Liver (tissue), 9 donors: ENCODE measurements around the gene COL27A1. TPM values are rescaled to one million over a fixed set of nuclear protein-coding genes. Genes with fewer than 3 reads are reported as not detected.

Source experiments
- DNase-seq: peaks from one replicate; pipeline ENCODE4 v3.0.0-alpha.2; 2017; ENCODE audit warnings: low spot score
- H3K27ac ChIP-seq, 2 donors: one replicate each; pipeline ENCODE4 v1.7.0; 2013; ENCODE audit warnings: inconsistent platforms in 2 of 2, low read length in 2 of 2, control low read depth in 1 of 2, low read depth in 1 of 2, mild to moderate bottlenecking in 1 of 2
- H3K27me3 ChIP-seq, 4 donors: one replicate each; pipeline versions ENCODE4 v1.6.1 to v1.7.0; 2013; ENCODE audit warnings: low read length in 3 of 4, inconsistent platforms in 1 of 4, mild to moderate bottlenecking in 1 of 4, moderate library complexity in 1 of 4; ENCODE audit not compliant: control insufficient read depth in 4 of 4, insufficient read depth in 4 of 4
- H3K36me3 ChIP-seq, 4 donors: one replicate each; pipeline versions ENCODE4 v1.6.1 to v1.7.0; 2013; ENCODE audit warnings: low read length in 3 of 4, mild to moderate bottlenecking in 3 of 4, low read depth in 1 of 4, moderate library complexity in 1 of 4; ENCODE audit not compliant: control insufficient read depth in 4 of 4, insufficient read depth in 3 of 4
- H3K4me1 ChIP-seq, 4 donors: one replicate each; pipeline versions ENCODE4 v1.6.1 to v1.7.0; 2013; ENCODE audit warnings: low read length in 3 of 4, mild to moderate bottlenecking in 3 of 4, moderate library complexity in 1 of 4; ENCODE audit not compliant: control insufficient read depth in 4 of 4, insufficient read depth in 4 of 4
- H3K4me3 ChIP-seq, 3 donors: one replicate each; pipeline versions ENCODE4 v1.6.1 to v1.7.0; 2013; ENCODE audit warnings: low read length in 3 of 3, control low read depth in 1 of 3, low read depth in 1 of 3, mild to moderate bottlenecking in 1 of 3
- H3K9ac ChIP-seq, 2 donors: one replicate each; pipeline ENCODE4 v1.7.0; 2013; ENCODE audit warnings: low read length in 2 of 2, mild to moderate bottlenecking in 2 of 2, moderate library complexity in 2 of 2, control low read depth in 1 of 2, low read depth in 1 of 2
- H3K9me3 ChIP-seq, 4 donors: one replicate each; pipeline versions ENCODE4 v1.6.1 to v1.7.0; 2013; ENCODE audit warnings: low read length in 3 of 4; ENCODE audit not compliant: control insufficient read depth in 4 of 4
- ATF3 ChIP-seq: IDR thresholded peaks from 2 replicates; pipeline ENCODE4 v1.6.1; 2016; ENCODE audit warnings: antibody characterized with exemption
- EGR1 ChIP-seq, 2 donors: IDR thresholded peaks; 2 replicates each; pipeline ENCODE4 v1.6.1; 2016 to 2018; ENCODE audit warnings: antibody characterized with exemption in 2 of 2, low read depth in 2 of 2
- FOXA1 ChIP-seq: IDR thresholded peaks from 2 replicates; pipeline ENCODE4 v1.6.1; 2016; ENCODE audit warnings: antibody characterized with exemption
- FOXA2 ChIP-seq: IDR thresholded peaks from 2 replicates; pipeline ENCODE4 v1.6.1; 2016; ENCODE audit warnings: antibody characterized with exemption
- GABPA ChIP-seq, 2 donors: IDR thresholded peaks in 1 of 2; conservative IDR thresholded peaks in 1 of 2; 2 replicates each; pipeline ENCODE4 v1.6.1; 2016; ENCODE audit warnings: antibody characterized with exemption in 2 of 2, mild to moderate bottlenecking in 1 of 2, moderate library complexity in 1 of 2
- HNF4A ChIP-seq, 2 donors: conservative IDR thresholded peaks; 2 replicates each; pipeline ENCODE4 v1.6.1; 2016; ENCODE audit warnings: antibody characterized with exemption in 2 of 2, mild to moderate bottlenecking in 2 of 2
- HNF4G ChIP-seq: IDR thresholded peaks from 2 replicates; pipeline ENCODE4 v1.6.1; 2016; ENCODE audit warnings: antibody characterized with exemption
- JUND ChIP-seq, 2 donors: IDR thresholded peaks; 2 replicates each; pipeline ENCODE4 v1.6.1; 2016; ENCODE audit warnings: antibody characterized with exemption in 2 of 2
- MAX ChIP-seq: IDR thresholded peaks from 2 replicates; pipeline ENCODE4 v1.6.1; 2016; ENCODE audit warnings: antibody characterized with exemption
- NR2F2 ChIP-seq: IDR thresholded peaks from 2 replicates; pipeline ENCODE4 v1.6.1; 2016; ENCODE audit warnings: antibody characterized with exemption
- RAD21 ChIP-seq, 2 donors: IDR thresholded peaks; 2 replicates each; pipeline ENCODE4 v1.6.1; 2016; ENCODE audit warnings: antibody characterized with exemption in 2 of 2, mild to moderate bottlenecking in 2 of 2
- REST ChIP-seq: IDR thresholded peaks from 2 replicates; pipeline ENCODE4 v1.6.1; 2016; ENCODE audit warnings: antibody characterized with exemption, mild to moderate bottlenecking
- RXRA ChIP-seq, 2 donors: IDR thresholded peaks; 2 replicates each; pipeline ENCODE4 v1.6.1; 2017 to 2018; ENCODE audit warnings: antibody characterized with exemption in 2 of 2, mild to moderate bottlenecking in 1 of 2
- SP1 ChIP-seq: IDR thresholded peaks from 2 replicates; pipeline ENCODE4 v1.6.1; 2018; ENCODE audit warnings: antibody characterized with exemption, mild to moderate bottlenecking
- TAF1 ChIP-seq: conservative IDR thresholded peaks from 2 replicates; pipeline ENCODE4 v1.6.1; 2016; ENCODE audit warnings: antibody characterized with exemption, mild to moderate bottlenecking
- YY1 ChIP-seq: IDR thresholded peaks from 2 replicates; pipeline ENCODE4 v1.6.1; 2016; ENCODE audit warnings: antibody characterized with exemption, mild to moderate bottlenecking
- ZBTB33 ChIP-seq: IDR thresholded peaks from 2 replicates; pipeline ENCODE4 v1.6.1; 2016; ENCODE audit warnings: antibody characterized with exemption
- WGBS: extraction: QIAGEN DNeasy Blood & Tissue Kit; methylation state at CpG from one replicate; pipeline ENCODE4 v1.1.7; 2013; 5-methylcytosine and 5-hydroxymethylcytosine counted together
- polyA plus RNA-seq, 2 donors: library from polyadenylated mRNA; stranded (reverse) in 1 of 2; unstranded in 1 of 2; fragments of 200-250 nt in 1 of 2; fragments of >200 nt in 1 of 2; fragmentation: Nextera tagmentation in 1 of 2; extraction: Ambion mirVana in 1 of 2; gene quantifications; one replicate each; pipeline versions ENCODE4 v1.2.1 to v1.2.3, GENCODE V29; 2013 to 2015
- total RNA-seq, 2 donors: library from RNA; depleted of rRNA; stranded (reverse); fragments of >200 nt; gene quantifications; one replicate each; pipeline ENCODE4 v1.2.3, GENCODE V29; 2014
- TF ChIP-seq, protein P1 (sequence below): fragments of 150-350 bp; IDR thresholded peaks from 2 replicates; pipeline ENCODE4 v1.5.1; 2017; ENCODE audit warnings: improper control_type of control experiment, low read depth, low read length; ENCODE audit not compliant: missing input control
- donor health status: healthy.
- donor health status: healthy.
- donor health status: healthy.
- donor health status: healthy.
- donor health status: healthy.

COL27A1 gene
- total and polyA plus RNA-seq, 4 donors = 7.0 to 20.4 (median 12.0) TPM

DNA sequence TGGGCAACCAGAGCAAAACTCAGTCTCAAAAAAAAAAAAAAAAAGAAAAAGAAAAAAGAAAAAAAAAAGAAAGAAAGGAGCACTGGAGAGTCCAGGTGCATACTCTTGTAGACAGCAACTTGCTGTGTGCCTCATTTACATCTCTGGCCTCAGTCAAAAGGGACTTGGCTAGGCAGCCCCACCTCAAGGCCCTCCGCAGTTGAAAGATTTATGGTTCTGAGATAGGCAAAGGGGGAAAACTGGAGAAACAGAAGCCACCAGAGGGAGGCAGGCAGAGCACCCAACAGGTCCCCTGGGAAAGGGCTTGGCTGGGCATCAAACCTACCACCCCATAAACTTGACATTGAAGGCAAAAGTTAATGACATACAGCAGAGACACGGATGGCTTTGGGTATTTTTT is 180.4 kb downstream of the COL27A1 start:
- no peak for DNase-seq
- TF ChIP-seq JUND (IDR thresholded peaks at IDR 0.05) (no peak), FOXA2 (no peak), FOXA1 (no peak), RXRA (IDR thresholded peaks at IDR 0.05) (no peak), MAX (no peak), YY1 (no peak), GABPA (IDR thresholded peaks at IDR 0.05 in 1 of 2, conservative IDR thresholded peaks at IDR 0.05 in 1 of 2) (no peak), SP1 (no peak), HNF4G (no peak), ATF3 (no peak), TAF1 (no peak), REST (no peak), EGR1 (IDR thresholded peaks at IDR 0.05; ENCODE audit: low read depth in 2 of 2) (no peak), RAD21 (IDR thresholded peaks at IDR 0.05) (no peak)
- TF ChIP-seq, protein P1, sequence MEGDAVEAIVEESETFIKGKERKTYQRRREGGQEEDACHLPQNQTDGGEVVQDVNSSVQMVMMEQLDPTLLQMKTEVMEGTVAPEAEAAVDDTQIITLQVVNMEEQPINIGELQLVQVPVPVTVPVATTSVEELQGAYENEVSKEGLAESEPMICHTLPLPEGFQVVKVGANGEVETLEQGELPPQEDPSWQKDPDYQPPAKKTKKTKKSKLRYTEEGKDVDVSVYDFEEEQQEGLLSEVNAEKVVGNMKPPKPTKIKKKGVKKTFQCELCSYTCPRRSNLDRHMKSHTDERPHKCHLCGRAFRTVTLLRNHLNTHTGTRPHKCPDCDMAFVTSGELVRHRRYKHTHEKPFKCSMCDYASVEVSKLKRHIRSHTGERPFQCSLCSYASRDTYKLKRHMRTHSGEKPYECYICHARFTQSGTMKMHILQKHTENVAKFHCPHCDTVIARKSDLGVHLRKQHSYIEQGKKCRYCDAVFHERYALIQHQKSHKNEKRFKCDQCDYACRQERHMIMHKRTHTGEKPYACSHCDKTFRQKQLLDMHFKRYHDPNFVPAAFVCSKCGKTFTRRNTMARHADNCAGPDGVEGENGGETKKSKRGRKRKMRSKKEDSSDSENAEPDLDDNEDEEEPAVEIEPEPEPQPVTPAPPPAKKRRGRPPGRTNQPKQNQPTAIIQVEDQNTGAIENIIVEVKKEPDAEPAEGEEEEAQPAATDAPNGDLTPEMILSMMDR = no peak
- H3K4me3 ChIP-seq = no peak overlapping the region
- no peaks in the 10 kb centered on the region for H3K9me3 ChIP-seq
- H3K9ac ChIP-seq = no peak overlapping the region
- peaks cover 0 to 13% (median 3%) of the 10 kb centered on the region in 4 donors for H3K4me1 ChIP-seq
- H3K27ac ChIP-seq = no peak overlapping the region
- H3K36me3 ChIP-seq = peaks cover 5 to 40% (median 22%) of the 10 kb centered on the region in 4 donors
- H3K27me3 ChIP-seq = no peaks in the 10 kb centered on the region
- 72% methylated on average over 2 of the region's 2 CpGs for WGBS

GRCh38 chr9:114336157-114336556 is 180.8 kb downstream of the COL27A1 start:
- H3K4me1 ChIP-seq = peaks cover 0 to 9% (median 2%) of the 10 kb centered on the region in 4 donors
- H3K9ac ChIP-seq = no peak overlapping the region
- no peak overlapping the region for H3K27ac ChIP-seq
- TF ChIP-seq SP1 = no peak
- no peak for TF ChIP-seq HNF4G
- TF ChIP-seq, protein P1 = no peak
- TF ChIP-seq TAF1 = no peak
- no peak for TF ChIP-seq HNF4A (conservative IDR thresholded peaks at IDR 0.05)
- no peak for TF ChIP-seq YY1
- no peak for TF ChIP-seq EGR1 (IDR thresholded peaks at IDR 0.05; ENCODE audit: low read depth in 2 of 2)
- TF ChIP-seq RAD21 (IDR thresholded peaks at IDR 0.05) = no peak
- no peak for TF ChIP-seq FOXA1
- no peak for TF ChIP-seq NR2F2
- TF ChIP-seq ZBTB33 = no peak
- peaks cover 5 to 45% (median 25%) of the 10 kb centered on the region in 4 donors for H3K36me3 ChIP-seq
- H3K4me3 ChIP-seq = no peak overlapping the region
- DNase-seq = no peak
- H3K9me3 ChIP-seq = no peaks in the 10 kb centered on the region
- H3K27me3 ChIP-seq = no peaks in the 10 kb centered on the region
- WGBS = 86% methylated on average over 10 of the region's 10 CpGs
